AG09319 (cell line): ENCODE measurements around the gene HSD3B7.
"Not testable (repeated sequence)": the region's sequence is repeated elsewhere in the genome, so short reads cannot be mapped to it uniquely, and the experiment has no call there.

ENCODE experiments used
- DNase-seq: peaks from one replicate; pipeline ENCODE4 v3.0.0-alpha.2; 2010; ENCODE audit warnings: low read depth; ENCODE audit errors: extremely low read depth
- CTCF ChIP-seq: IDR thresholded peaks from 2 replicates; pipeline ENCODE4 v1.5.1; 2011; ENCODE audit warnings: low read depth, mild to moderate bottlenecking, inconsistent platforms, low read length, moderate library complexity

HSD3B7 gene

DNA sequence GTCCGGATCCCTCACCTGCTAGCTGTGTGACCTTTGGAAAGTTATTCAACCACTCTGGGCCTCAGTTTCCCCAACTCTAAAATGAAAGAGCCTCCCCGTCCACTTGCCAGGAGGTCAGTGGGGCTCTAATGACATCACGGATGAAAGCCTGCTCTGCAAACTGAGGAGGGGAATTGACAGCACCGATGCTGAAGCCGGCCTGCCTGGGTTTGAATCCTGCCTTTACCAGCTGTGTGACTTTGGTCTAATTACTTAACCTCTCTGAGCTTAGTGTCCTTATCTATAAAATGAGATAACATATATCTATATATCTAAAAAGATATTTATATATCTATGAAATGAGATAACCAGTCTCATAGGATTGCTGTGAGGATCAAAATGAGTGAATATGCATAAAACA is 23.5 kb downstream of the HSD3B7 start:
- no peak for DNase-seq
- no peak for TF ChIP-seq CTCF

- TF ChIP-seq CTCF, result no peak
- DNase-seq, result no peak
Measured at GRCh38 chr16:31009120-31009519, 24.1 kb downstream of the HSD3B7 start.

GRCh38 chr16:31009894-31010584 is 25.0 kb downstream of the HSD3B7 start:
- DNase-seq, result no peak

DNA sequence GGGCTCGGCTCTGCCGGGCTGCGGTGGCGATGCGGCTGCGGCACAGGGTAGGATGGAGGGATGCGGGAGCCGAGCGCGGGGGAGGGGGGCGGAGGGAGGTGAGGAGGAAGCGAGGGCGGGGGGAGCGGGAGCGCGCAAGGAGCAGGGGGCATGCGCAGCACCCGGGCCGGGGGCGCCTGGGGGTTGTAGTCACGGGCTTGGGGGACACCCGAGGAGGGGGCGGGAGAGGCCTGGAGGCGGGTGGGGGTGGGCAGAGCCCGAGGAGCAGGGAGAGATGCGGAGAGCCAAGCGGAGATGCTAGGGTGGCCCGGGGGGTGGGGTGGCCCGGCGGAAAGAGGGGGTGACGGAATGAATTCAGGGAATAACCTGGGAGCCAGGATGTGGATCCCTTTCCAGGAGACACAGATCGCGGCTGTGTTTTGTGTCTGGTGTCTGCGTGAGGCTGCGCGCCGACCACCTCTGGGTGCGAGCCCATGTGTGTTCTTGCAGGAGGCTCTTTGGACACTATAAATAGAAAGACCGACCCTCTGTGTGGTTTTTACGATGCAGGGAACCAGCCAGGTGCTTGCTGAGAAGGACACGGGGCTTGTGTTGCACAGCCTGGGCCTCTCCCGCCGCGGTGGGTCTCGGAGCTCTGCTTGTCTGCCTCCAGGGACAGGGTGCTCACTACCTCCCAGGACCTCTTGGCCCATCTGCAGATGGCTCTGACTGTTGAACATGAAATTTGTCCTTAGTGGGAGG is 25.7 kb downstream of the HSD3B7 start, which contains the start of gene STX1B:
Gene STX1B (minus strand): TSS at position 54 of the 741 bp plus-strand sequence. CDS start 242 bp downstream, outside the sequence.
- DNase-seq, result no peak
- no peak for TF ChIP-seq CTCF

More at GRCh38 chr16:31009894-31010584, 25.0 kb downstream of the HSD3B7 start:
- TF ChIP-seq CTCF, result peak; percentile 28

DNA sequence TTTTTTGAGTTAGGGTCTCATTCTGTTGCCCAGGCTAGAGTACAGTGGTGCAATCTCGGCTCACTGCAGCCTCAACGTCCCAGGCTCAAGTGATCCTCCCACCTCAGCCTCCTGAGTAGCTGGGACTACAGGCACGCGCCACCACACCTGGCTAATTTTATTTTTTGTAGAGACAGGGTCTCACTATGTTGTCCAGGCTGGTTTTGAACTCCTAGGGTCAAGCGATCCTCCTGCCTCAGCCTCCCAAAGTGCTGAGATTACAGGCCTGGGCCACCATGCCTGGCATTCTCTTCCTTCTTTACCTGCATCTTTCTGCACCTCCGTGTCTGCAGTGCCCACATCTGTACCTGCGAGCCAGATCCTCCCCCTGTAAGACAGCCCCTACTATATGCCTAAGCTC is 26.8 kb downstream of the HSD3B7 start:
- DNase-seq, result not testable (repeated sequence)

GRCh38 chr16:31013292-31013691 is 28.3 kb downstream of the HSD3B7 start:
- not testable (repeated sequence) for DNase-seq

GRCh38 chr16:31016018-31016417 is 31.0 kb downstream of the HSD3B7 start:
- no peak for DNase-seq

GRCh38 chr16:31017756-31018155 is 32.7 kb downstream of the HSD3B7 start:
- not testable (repeated sequence) for DNase-seq

More at GRCh38 chr16:31016018-31016417, 31.0 kb downstream of the HSD3B7 start:
- TF ChIP-seq CTCF, result no peak

GRCh38 chr16:31020536-31020935 is 35.5 kb downstream of the HSD3B7 start:
- no peak for TF ChIP-seq CTCF
- no peak for DNase-seq
